OCI-LY3 (cell line): ENCODE data around the gene MYLK.

Experiments used
- EZH2phosphoT487 ChIP-seq: fragments of 200-600 bp; shearing (Covaris generic); IDR thresholded peaks from 2 replicates; pipeline ENCODE4 v1.6.1; 2018; ENCODE audit warnings: antibody characterized with exemption, mixed run types, low read depth
- TF ChIP-seq, protein P1 (sequence below): fragments of 200-600, 300-600 bp; sonication (generic); IDR thresholded peaks from 2 replicates; pipeline ENCODE4 v1.5.1; 2014; ENCODE audit warnings: antibody characterized with exemption, low read length, low read depth

DNA sequence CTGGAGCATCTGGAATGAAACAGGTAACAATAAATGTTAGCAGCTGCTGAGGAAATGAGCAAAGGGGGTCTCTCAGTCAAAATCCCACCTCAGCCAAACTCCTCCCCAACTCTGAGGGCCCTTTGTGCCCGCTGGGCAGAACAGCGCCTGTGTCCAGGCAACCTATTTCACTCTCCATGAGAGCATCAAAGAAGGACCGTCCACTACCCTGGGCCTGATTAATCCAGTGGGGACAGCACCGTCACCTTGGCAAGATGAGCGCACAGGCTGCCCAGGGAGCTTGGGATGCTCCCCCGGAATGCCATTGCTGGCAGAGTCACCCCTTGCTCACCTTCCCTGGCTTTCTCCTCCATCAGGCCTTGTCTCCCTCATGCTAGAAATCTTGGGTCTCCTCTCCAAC lies 201.8 kb downstream of the MYLK start:
- TF ChIP-seq, protein P1, sequence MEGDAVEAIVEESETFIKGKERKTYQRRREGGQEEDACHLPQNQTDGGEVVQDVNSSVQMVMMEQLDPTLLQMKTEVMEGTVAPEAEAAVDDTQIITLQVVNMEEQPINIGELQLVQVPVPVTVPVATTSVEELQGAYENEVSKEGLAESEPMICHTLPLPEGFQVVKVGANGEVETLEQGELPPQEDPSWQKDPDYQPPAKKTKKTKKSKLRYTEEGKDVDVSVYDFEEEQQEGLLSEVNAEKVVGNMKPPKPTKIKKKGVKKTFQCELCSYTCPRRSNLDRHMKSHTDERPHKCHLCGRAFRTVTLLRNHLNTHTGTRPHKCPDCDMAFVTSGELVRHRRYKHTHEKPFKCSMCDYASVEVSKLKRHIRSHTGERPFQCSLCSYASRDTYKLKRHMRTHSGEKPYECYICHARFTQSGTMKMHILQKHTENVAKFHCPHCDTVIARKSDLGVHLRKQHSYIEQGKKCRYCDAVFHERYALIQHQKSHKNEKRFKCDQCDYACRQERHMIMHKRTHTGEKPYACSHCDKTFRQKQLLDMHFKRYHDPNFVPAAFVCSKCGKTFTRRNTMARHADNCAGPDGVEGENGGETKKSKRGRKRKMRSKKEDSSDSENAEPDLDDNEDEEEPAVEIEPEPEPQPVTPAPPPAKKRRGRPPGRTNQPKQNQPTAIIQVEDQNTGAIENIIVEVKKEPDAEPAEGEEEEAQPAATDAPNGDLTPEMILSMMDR = no peak
- TF ChIP-seq EZH2phosphoT487 = no peak
